SK-N-MC (cell line): ENCODE data around the gene CEP164.

ENCODE experiments used
- EZH2 ChIP-seq: fragments of 200-600 bp; sonication (generic); IDR thresholded peaks from one replicate; pipeline ENCODE4 v1.6.1; 2017; ENCODE audit warnings: antibody characterized with exemption
- POLR2AphosphoS5 ChIP-seq: IDR thresholded peaks from 2 replicates; pipeline ENCODE4 v1.6.1; 2012; ENCODE audit warnings: mild to moderate bottlenecking, low read depth, low read length, borderline replicate concordance

GRCh38 chr11:117375960-117376359 is 48.3 kb downstream of the CEP164 start:
- TF ChIP-seq POLR2AphosphoS5 (no peak), EZH2 (no peak)
